HEK293 (cell line): ENCODE measurements around the gene MSTN.
"Not testable (repeated sequence)": the region's sequence is repeated elsewhere in the genome, so short reads cannot be mapped to it uniquely, and the experiment has no call there.

Experiments
- CTCF ChIA-PET: fragments of 350-600 bp; formaldehyde crosslinking; extraction: SDS; loops from one replicate; lab custom pipeline; 2021; ENCODE audit warnings: antibody characterized with exemption; lab: Yijun Ruan, JAX
- POLR2A ChIA-PET: fragments of 300-600 bp; formaldehyde crosslinking; extraction: SDS; loops from one replicate; lab custom pipeline; 2020; ENCODE audit warnings: antibody characterized with exemption, inconsistent platforms; lab: Yijun Ruan, JAX
- H3K27ac ChIP-seq: fragments of 200-500 bp; sonication (Bioruptor generic); 2 replicates; pipeline ENCODE4 v1.5.1; 2014; ENCODE audit warnings: low read depth, low read length, control low read depth, inconsistent platforms; ENCODE audit errors: extremely low read depth
- H3K36me3 ChIP-seq, 2 experiments: fragments of 200-500 bp in 1 of 2; sonication (Bioruptor generic) in 1 of 2; 1 replicate in 1 of 2; 2 replicates in 1 of 2; pipeline ENCODE4 v1.5.1; 2014 to 2017; ENCODE audit warnings: inconsistent platforms in 2 of 2, low read length in 2 of 2; ENCODE audit not compliant: control insufficient read depth in 2 of 2, insufficient read depth in 1 of 2
- H3K4me1 ChIP-seq: fragments of 200-500 bp; sonication (Bioruptor generic); 2 replicates; pipeline ENCODE4 v1.5.1; 2014; ENCODE audit warnings: mild to moderate bottlenecking, low read length, inconsistent platforms; ENCODE audit not compliant: control insufficient read depth, insufficient read depth
- H3K4me3 ChIP-seq: 2 replicates; pipeline ENCODE4 v1.5.1; 2011; ENCODE audit warnings: low read depth, mild to moderate bottlenecking, control low read depth, low read length, moderate library complexity
- H3K9me3 ChIP-seq: fragments of 200-500 bp; sonication (Bioruptor generic); 2 replicates; pipeline ENCODE4 v1.5.1; 2014; ENCODE audit warnings: low read depth, low read length, inconsistent platforms; ENCODE audit not compliant: control insufficient read depth, insufficient read depth
- FEZF1 ChIP-seq: fragments of 450-650 bp; formaldehyde crosslinking; IDR thresholded peaks from 2 replicates; pipeline ENCODE4 v1.5.1; 2016; ENCODE audit warnings: missing biosample characterization, missing genetic modification characterization
- GLI4 ChIP-seq: fragments of 450-650 bp; formaldehyde crosslinking; IDR thresholded peaks from 2 replicates; pipeline ENCODE4 v1.5.1; 2016; ENCODE audit warnings: missing biosample characterization, missing genetic modification characterization
- MYNN ChIP-seq: fragments of 450-650 bp; formaldehyde crosslinking; IDR thresholded peaks from 2 replicates; pipeline ENCODE4 v1.5.1; 2016; ENCODE audit warnings: missing biosample characterization, missing genetic modification characterization, borderline replicate concordance
- ZBTB20 ChIP-seq: fragments of 450-650 bp; formaldehyde crosslinking; IDR thresholded peaks from 2 replicates; pipeline ENCODE4 v1.5.1; 2016; ENCODE audit warnings: missing biosample characterization, missing genetic modification characterization
- ZNF121 ChIP-seq: fragments of 450-650 bp; formaldehyde crosslinking; IDR thresholded peaks from 2 replicates; pipeline ENCODE4 v1.5.1; 2016; ENCODE audit warnings: missing biosample characterization, missing genetic modification characterization
- ZNF214 ChIP-seq: fragments of 450-650 bp; formaldehyde crosslinking; IDR thresholded peaks from 2 replicates; pipeline ENCODE4 v1.5.1; 2017; ENCODE audit warnings: missing biosample characterization, mild to moderate bottlenecking, missing genetic modification characterization, borderline replicate concordance
- ZNF274 ChIP-seq, 2 experiments: fragments of 200-500 bp in 1 of 2; fragments of 450-650 bp in 1 of 2; sonication (Bioruptor generic) in 1 of 2; formaldehyde crosslinking in 1 of 2; IDR thresholded peaks; 2 replicates each; pipeline versions ENCODE4 v1.5.1 to v1.6.1; 2014 to 2016; ENCODE audit warnings: borderline replicate concordance in 1 of 2, inconsistent platforms in 1 of 2, low read length in 1 of 2, missing biosample characterization in 1 of 2, missing genetic modification characterization in 1 of 2
- ZNF324 ChIP-seq: fragments of 450-650 bp; formaldehyde crosslinking; IDR thresholded peaks from 2 replicates; pipeline ENCODE4 v1.5.1; 2016; ENCODE audit warnings: missing biosample characterization, missing genetic modification characterization
- ZNF555 ChIP-seq: fragments of 450-650 bp; formaldehyde crosslinking; conservative IDR thresholded peaks from 2 replicates; pipeline ENCODE4 v1.5.1; 2017; ENCODE audit warnings: missing biosample characterization, mild to moderate bottlenecking, missing genetic modification characterization, inconsistent platforms
- ZNF585B ChIP-seq: fragments of 450-650 bp; formaldehyde crosslinking; IDR thresholded peaks from 2 replicates; pipeline ENCODE4 v1.5.1; 2016; ENCODE audit warnings: missing biosample characterization, missing genetic modification characterization
- ZNF610 ChIP-seq: fragments of 450-650 bp; formaldehyde crosslinking; IDR thresholded peaks from 2 replicates; pipeline ENCODE4 v1.5.1; 2016; ENCODE audit warnings: missing biosample characterization, missing genetic modification characterization, borderline replicate concordance
- ZNF626 ChIP-seq: fragments of 450-650 bp; sonication (Bioruptor Pico); formaldehyde crosslinking; IDR thresholded peaks from 2 replicates; pipeline ENCODE4 v1.5.1; 2018; ENCODE audit warnings: missing biosample characterization, missing genetic modification characterization, inconsistent platforms
- ZNF658 ChIP-seq: fragments of 450-650 bp; formaldehyde crosslinking; IDR thresholded peaks from 2 replicates; pipeline ENCODE4; 2016; ENCODE audit warnings: missing biosample characterization, missing genetic modification characterization
- ZNF701 ChIP-seq: fragments of 450-650 bp; formaldehyde crosslinking; IDR thresholded peaks from 2 replicates; pipeline ENCODE4 v1.5.1; 2016; ENCODE audit warnings: missing biosample characterization, missing genetic modification characterization
- ZSCAN23 ChIP-seq: fragments of 450-650 bp; formaldehyde crosslinking; IDR thresholded peaks from 2 replicates; pipeline ENCODE4 v1.5.1; 2016; ENCODE audit warnings: missing biosample characterization, missing genetic modification characterization
- TF ChIP-seq, protein P1 (sequence below): fragments of 450-650 bp; formaldehyde crosslinking; IDR thresholded peaks from 2 replicates; pipeline ENCODE4 v1.5.1; 2016; ENCODE audit warnings: missing biosample characterization, missing genetic modification characterization
- TF ChIP-seq, protein P2 (sequence below): IDR thresholded peaks from 2 replicates; pipeline ENCODE4 v1.6.1; 2011; ENCODE audit warnings: mild to moderate bottlenecking, low read depth, low read length, borderline replicate concordance
- TF ChIP-seq, protein P3 (sequence below): fragments of 450-650 bp; formaldehyde crosslinking; IDR thresholded peaks from 2 replicates; pipeline ENCODE4 v1.5.1; 2016; ENCODE audit warnings: missing biosample characterization, missing genetic modification characterization, borderline replicate concordance
- TF ChIP-seq, protein P4 (sequence below): fragments of 450-650 bp; formaldehyde crosslinking; IDR thresholded peaks from 2 replicates; pipeline ENCODE4 v1.5.1; 2016; ENCODE audit warnings: missing biosample characterization, missing genetic modification characterization
- TF ChIP-seq, protein P5 (sequence below): fragments of 450-650 bp; formaldehyde crosslinking; IDR thresholded peaks from 2 replicates; pipeline ENCODE4 v1.5.1; 2016; ENCODE audit warnings: missing biosample characterization, missing genetic modification characterization

The MSTN gene

DNA sequence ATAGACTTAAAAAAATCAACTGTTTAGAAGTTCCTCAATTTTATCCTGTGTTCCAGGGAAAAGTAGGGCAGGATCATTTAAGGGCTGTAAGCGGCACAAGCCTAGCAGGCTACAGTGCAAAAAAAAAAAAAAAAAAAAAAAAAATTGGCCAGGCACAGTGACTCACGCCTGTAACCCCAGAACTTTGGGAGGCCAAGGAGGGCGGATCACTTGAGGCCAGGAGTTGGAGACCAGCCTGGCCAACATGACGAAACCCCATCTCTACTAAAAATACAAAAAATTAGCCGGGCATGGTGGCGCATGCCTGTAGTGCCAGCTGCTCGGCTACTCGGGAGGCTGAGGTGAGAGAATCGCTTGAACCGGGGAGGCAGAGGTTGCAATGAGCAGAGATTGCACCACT is 28.1 kb downstream of the MSTN start:
- H3K27ac ChIP-seq, H3K4me3 ChIP-seq, H3K36me3 ChIP-seq, POLR2A ChIA-PET, H3K9me3 ChIP-seq, H3K4me1 ChIP-seq: not testable (repeated sequence)
- CTCF ChIA-PET = interaction anchor here (0.8 to 1.2 kb wide), 2 partner anchors 9 to 11 kb away, joined by 3 to 7 read pairs; no protein-coding TSS in a partner anchor

DNA sequence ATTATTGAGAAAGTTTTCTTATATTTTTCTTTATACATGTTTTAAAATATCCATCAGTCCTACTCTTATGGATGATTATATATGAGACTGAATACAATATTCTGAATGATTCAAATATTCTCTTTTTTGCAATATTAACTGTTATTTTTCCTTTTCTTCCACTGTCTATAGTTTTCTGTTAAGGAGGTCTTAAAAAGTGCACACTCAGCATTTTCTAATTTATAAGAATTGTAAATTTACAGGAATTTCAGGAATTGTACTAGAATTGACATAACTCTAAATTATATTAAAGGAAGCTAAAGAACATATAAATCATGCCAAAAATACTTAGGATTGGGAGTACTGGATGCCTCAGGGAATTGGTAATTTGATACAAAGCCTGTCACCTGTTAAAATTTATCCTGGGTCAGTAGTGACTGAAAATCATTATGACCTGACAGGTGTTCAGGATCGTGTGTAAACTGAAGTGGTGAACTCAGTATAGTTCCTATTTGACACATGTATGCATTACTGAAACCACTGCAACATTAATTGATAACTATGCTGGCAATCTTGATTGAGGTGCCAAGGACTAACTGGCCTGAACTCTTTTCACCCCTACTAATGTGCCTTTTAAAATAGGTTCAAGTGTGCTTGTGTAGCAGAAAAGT is 30.4 kb downstream of the MSTN start:
- no peaks in the 10 kb centered on the region for H3K9me3 ChIP-seq
- ChIA-PET CTCF (interaction anchor here (0.7 kb wide), 1 partner anchor 9 kb away, joined by 3 read pairs; no protein-coding TSS in a partner anchor), POLR2A (no interaction called here)
- no peak overlapping the region for H3K4me3 ChIP-seq
- H3K27ac ChIP-seq = no peak overlapping the region
- H3K36me3 ChIP-seq = no peaks in the 10 kb centered on the region
- H3K4me1 ChIP-seq = no peaks in the 10 kb centered on the region
- TF ChIP-seq, protein P1, sequence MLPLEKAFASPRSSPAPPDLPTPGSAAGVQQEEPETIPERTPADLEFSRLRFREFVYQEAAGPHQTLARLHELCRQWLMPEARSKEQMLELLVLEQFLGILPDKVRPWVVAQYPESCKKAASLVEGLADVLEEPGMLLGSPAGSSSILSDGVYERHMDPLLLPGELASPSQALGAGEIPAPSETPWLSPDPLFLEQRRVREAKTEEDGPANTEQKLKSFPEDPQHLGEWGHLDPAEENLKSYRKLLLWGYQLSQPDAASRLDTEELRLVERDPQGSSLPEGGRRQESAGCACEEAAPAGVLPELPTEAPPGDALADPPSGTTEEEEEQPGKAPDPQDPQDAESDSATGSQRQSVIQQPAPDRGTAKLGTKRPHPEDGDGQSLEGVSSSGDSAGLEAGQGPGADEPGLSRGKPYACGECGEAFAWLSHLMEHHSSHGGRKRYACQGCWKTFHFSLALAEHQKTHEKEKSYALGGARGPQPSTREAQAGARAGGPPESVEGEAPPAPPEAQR (tag by site-specific recombination) = no peak
- TF ChIP-seq MYNN (tag by site-specific recombination) = no peak
- TF ChIP-seq ZNF701 (tag by site-specific recombination) = no peak
- TF ChIP-seq, protein P2, sequence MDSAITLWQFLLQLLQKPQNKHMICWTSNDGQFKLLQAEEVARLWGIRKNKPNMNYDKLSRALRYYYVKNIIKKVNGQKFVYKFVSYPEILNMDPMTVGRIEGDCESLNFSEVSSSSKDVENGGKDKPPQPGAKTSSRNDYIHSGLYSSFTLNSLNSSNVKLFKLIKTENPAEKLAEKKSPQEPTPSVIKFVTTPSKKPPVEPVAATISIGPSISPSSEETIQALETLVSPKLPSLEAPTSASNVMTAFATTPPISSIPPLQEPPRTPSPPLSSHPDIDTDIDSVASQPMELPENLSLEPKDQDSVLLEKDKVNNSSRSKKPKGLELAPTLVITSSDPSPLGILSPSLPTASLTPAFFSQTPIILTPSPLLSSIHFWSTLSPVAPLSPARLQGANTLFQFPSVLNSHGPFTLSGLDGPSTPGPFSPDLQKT = no peak
- TF ChIP-seq ZNF121 (tag by site-specific recombination) = no peak
- no peak for TF ChIP-seq ZSCAN23 (tag by site-specific recombination)
- TF ChIP-seq ZNF214 = no peak
- TF ChIP-seq ZBTB20 (tag by site-specific recombination) = no peak
- TF ChIP-seq, protein P3, sequence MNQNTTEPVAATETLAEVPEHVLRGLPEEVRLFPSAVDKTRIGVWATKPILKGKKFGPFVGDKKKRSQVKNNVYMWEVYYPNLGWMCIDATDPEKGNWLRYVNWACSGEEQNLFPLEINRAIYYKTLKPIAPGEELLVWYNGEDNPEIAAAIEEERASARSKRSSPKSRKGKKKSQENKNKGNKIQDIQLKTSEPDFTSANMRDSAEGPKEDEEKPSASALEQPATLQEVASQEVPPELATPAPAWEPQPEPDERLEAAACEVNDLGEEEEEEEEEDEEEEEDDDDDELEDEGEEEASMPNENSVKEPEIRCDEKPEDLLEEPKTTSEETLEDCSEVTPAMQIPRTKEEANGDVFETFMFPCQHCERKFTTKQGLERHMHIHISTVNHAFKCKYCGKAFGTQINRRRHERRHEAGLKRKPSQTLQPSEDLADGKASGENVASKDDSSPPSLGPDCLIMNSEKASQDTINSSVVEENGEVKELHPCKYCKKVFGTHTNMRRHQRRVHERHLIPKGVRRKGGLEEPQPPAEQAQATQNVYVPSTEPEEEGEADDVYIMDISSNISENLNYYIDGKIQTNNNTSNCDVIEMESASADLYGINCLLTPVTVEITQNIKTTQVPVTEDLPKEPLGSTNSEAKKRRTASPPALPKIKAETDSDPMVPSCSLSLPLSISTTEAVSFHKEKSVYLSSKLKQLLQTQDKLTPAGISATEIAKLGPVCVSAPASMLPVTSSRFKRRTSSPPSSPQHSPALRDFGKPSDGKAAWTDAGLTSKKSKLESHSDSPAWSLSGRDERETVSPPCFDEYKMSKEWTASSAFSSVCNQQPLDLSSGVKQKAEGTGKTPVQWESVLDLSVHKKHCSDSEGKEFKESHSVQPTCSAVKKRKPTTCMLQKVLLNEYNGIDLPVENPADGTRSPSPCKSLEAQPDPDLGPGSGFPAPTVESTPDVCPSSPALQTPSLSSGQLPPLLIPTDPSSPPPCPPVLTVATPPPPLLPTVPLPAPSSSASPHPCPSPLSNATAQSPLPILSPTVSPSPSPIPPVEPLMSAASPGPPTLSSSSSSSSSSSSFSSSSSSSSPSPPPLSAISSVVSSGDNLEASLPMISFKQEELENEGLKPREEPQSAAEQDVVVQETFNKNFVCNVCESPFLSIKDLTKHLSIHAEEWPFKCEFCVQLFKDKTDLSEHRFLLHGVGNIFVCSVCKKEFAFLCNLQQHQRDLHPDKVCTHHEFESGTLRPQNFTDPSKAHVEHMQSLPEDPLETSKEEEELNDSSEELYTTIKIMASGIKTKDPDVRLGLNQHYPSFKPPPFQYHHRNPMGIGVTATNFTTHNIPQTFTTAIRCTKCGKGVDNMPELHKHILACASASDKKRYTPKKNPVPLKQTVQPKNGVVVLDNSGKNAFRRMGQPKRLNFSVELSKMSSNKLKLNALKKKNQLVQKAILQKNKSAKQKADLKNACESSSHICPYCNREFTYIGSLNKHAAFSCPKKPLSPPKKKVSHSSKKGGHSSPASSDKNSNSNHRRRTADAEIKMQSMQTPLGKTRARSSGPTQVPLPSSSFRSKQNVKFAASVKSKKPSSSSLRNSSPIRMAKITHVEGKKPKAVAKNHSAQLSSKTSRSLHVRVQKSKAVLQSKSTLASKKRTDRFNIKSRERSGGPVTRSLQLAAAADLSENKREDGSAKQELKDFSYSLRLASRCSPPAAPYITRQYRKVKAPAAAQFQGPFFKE (tag by site-specific recombination) = no peak
- TF ChIP-seq ZNF324 (tag by site-specific recombination) = no peak
- TF ChIP-seq ZNF626 (tag by site-specific recombination) = no peak
- no peak for TF ChIP-seq GLI4
- TF ChIP-seq ZNF274 (IDR thresholded peaks at IDR 0.05; ENCODE audit: low read length) = no peak
- no peak for TF ChIP-seq ZNF274 (tag by site-specific recombination; IDR thresholded peaks at IDR 0.05; ENCODE audit: borderline replicate concordance)
- no peak for TF ChIP-seq ZNF585B (tag by site-specific recombination)
- no peak for TF ChIP-seq ZNF610
- TF ChIP-seq ZNF658 (tag by site-specific recombination) = no peak
- TF ChIP-seq, protein P4, sequence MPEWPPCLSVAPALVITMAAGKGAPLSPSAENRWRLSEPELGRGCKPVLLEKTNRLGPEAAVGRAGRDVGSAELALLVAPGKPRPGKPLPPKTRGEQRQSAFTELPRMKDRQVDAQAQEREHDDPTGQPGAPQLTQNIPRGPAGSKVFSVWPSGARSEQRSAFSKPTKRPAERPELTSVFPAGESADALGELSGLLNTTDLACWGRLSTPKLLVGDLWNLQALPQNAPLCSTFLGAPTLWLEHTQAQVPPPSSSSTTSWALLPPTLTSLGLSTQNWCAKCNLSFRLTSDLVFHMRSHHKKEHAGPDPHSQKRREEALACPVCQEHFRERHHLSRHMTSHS (tag by site-specific recombination) = no peak
- no peak for TF ChIP-seq FEZF1
- TF ChIP-seq, protein P5, sequence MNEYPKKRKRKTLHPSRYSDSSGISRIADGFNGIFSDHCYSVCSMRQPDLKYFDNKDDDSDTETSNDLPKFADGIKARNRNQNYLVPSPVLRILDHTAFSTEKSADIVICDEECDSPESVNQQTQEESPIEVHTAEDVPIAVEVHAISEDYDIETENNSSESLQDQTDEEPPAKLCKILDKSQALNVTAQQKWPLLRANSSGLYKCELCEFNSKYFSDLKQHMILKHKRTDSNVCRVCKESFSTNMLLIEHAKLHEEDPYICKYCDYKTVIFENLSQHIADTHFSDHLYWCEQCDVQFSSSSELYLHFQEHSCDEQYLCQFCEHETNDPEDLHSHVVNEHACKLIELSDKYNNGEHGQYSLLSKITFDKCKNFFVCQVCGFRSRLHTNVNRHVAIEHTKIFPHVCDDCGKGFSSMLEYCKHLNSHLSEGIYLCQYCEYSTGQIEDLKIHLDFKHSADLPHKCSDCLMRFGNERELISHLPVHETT = no peak
- TF ChIP-seq ZNF555 (tag by site-specific recombination) = no peak
